ENCODE measurements around the gene GCK. TPM values are rescaled to one million over a fixed set of nuclear protein-coding genes. Genes with fewer than 3 reads are reported as not detected.

GCK gene
- total RNA-seq, 3 donors from 2014 or later (not counting 1 experiment from before 2014, with no cell fraction given) = not detected

- H3K4me1 Mint-ChIP-seq = peaks cover 0 to 8% of the 10 kb centered on the region in 2 donors
- ATAC-seq (no peak), DNase-seq (no peak)
- Histone ChIP-seq H3K27ac (ENCODE audit: low read length) (no peak overlapping the region), H3K4me1 (ENCODE audit: control insufficient read depth, insufficient read depth, low read length) (no peaks in the 10 kb centered on the region), H3K4me3 (ENCODE audit: low read length) (no peak overlapping the region), H3K27me3 (ENCODE audit: control insufficient read depth, insufficient read depth, low read length) (no peaks in the 10 kb centered on the region), H3K36me3 (ENCODE audit: control insufficient read depth, insufficient read depth, low read length) (peaks cover 22% of the 10 kb centered on the region), H3K9me3 (ENCODE audit: control insufficient read depth, insufficient read depth, low read length) (no peaks in the 10 kb centered on the region)
- intact Hi-C loops (cut with micrococcal nuclease) = no loop called here
- no peaks in the 10 kb centered on the region for H3K27me3 Mint-ChIP-seq (ENCODE audit: low read depth in 2 of 2)
- no peaks in the 10 kb centered on the region for H3K9me3 Mint-ChIP-seq
- no peak overlapping the region for H3K4me3 Mint-ChIP-seq
- WGBS (ENCODE audit: insufficient coverage) = 95% methylated on average over 12 of the region's 12 CpGs
- TF ChIP-seq CTCF (IDR thresholded peaks at IDR 0.05) = no peak
- no peaks in the 10 kb centered on the region for H3K36me3 Mint-ChIP-seq
- no peak overlapping the region for H3K27ac Mint-ChIP-seq
Measured at GRCh38 chr7:44114586-44115310, 74.5 kb downstream of the GCK start.

- TF ChIP-seq CTCF (IDR thresholded peaks at IDR 0.05) = no peak
- WGBS (ENCODE audit: insufficient coverage) = 96% methylated on average over 24 of the region's 24 CpGs
- Histone ChIP-seq H3K36me3 (ENCODE audit: control insufficient read depth, insufficient read depth, low read length) (peaks cover 19% of the 10 kb centered on the region), H3K4me3 (ENCODE audit: low read length) (no peak overlapping the region), H3K27ac (ENCODE audit: low read length) (no peak overlapping the region), H3K27me3 (ENCODE audit: control insufficient read depth, insufficient read depth, low read length) (no peaks in the 10 kb centered on the region), H3K4me1 (ENCODE audit: control insufficient read depth, insufficient read depth, low read length) (no peaks in the 10 kb centered on the region), H3K9me3 (ENCODE audit: control insufficient read depth, insufficient read depth, low read length) (no peaks in the 10 kb centered on the region)
- no peaks in the 10 kb centered on the region for H3K9me3 Mint-ChIP-seq
- H3K27ac Mint-ChIP-seq = no peak overlapping the region
- H3K4me1 Mint-ChIP-seq = peaks cover 0 to 5% of the 10 kb centered on the region in 2 donors
- DNase-seq (no peak), ATAC-seq (no peak)
- intact Hi-C loops (cut with micrococcal nuclease) = no loop called here
- H3K4me3 Mint-ChIP-seq = no peak overlapping the region
- H3K27me3 Mint-ChIP-seq (ENCODE audit: low read depth in 2 of 2) = no peaks in the 10 kb centered on the region
- no peaks in the 10 kb centered on the region for H3K36me3 Mint-ChIP-seq
Measured at GRCh38 chr7:44113764-44114354, 75.4 kb downstream of the GCK start.

GRCh38 chr7:44112997-44113763, 76.1 kb downstream of the GCK start:
- 97% methylated on average over 31 of the region's 34 CpGs for WGBS (ENCODE audit: insufficient coverage)
- H3K4me3 ChIP-seq (ENCODE audit: low read length) = no peak overlapping the region
- Mint-ChIP-seq H3K9me3 (no peaks in the 10 kb centered on the region), H3K36me3 (no peaks in the 10 kb centered on the region), H3K4me1 (peaks cover 0 to 5% of the 10 kb centered on the region in 2 donors), H3K27ac (no peak overlapping the region), H3K4me3 (no peak overlapping the region), H3K27me3 (ENCODE audit: low read depth in 2 of 2) (no peaks in the 10 kb centered on the region)
- H3K27me3 ChIP-seq (ENCODE audit: control insufficient read depth, insufficient read depth, low read length) = no peaks in the 10 kb centered on the region
- no peak overlapping the region for H3K27ac ChIP-seq (ENCODE audit: low read length)
- no peaks in the 10 kb centered on the region for H3K4me1 ChIP-seq (ENCODE audit: control insufficient read depth, insufficient read depth, low read length)
- H3K9me3 ChIP-seq (ENCODE audit: control insufficient read depth, insufficient read depth, low read length) = no peaks in the 10 kb centered on the region
- ATAC-seq (no peak), DNase-seq (no peak)
- intact Hi-C loops (cut with micrococcal nuclease) = no loop called here
- no peak for TF ChIP-seq CTCF (IDR thresholded peaks at IDR 0.05)
- peaks cover 19% of the 10 kb centered on the region for H3K36me3 ChIP-seq (ENCODE audit: control insufficient read depth, insufficient read depth, low read length)
